Measurements from ENCODE around the gene VSIR.
A peak's percentile ranks its signal among the peaks of the same experiment; 100 is the strongest.

The VSIR gene

GRCh38 chr10:71751515-71752224 lies 21.6 kb downstream of the VSIR start:
- DNase-seq (ENCODE audit: insufficient read length, low spot score) = no peak
- FAIRE-seq = no peak
- no peak for TF ChIP-seq SPI1 (IDR thresholded peaks at IDR 0.05; ENCODE audit: low read depth, low read length)
- no peak for TF ChIP-seq POLR2AphosphoS5 (IDR thresholded peaks at IDR 0.05; ENCODE audit: low read depth, low read length)
- no peak for TF ChIP-seq TAF1 (IDR thresholded peaks at IDR 0.05; ENCODE audit: low read depth, low read length)
- TF ChIP-seq POLR2A (IDR thresholded peaks at IDR 0.05; ENCODE audit: low read depth, low read length) = no peak
- TF ChIP-seq POU2F2 (IDR thresholded peaks at IDR 0.05; ENCODE audit: low read depth, low read length) = no peak
- TF ChIP-seq PAX5 (IDR thresholded peaks at IDR 0.05; ENCODE audit: insufficient read depth, low read length, severe bottlenecking) = no peak

DNA sequence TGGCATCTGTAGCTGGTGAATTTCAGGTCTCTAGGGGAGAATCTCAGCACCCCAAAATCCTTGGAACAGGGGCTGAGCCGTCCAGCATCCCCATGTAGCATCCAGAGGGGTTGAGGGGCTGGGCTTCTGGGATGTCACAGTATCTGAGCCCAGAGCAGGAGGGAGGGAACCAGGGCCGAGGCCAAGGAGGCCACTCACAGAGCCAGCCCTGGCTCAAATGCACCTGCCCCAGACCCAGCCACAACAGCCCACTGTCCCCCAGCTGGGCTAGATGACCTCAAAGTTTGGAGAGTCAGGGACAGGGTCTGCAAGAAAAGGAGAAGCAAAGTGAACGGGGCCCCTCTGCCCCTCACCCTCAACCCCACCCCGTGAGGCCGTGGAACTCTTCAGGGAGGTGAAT lies 22.3 kb downstream of the VSIR start:
- FAIRE-seq = no peak
- DNase-seq (ENCODE audit: insufficient read length, low spot score) = no peak
- TF ChIP-seq POLR2AphosphoS5 (IDR thresholded peaks at IDR 0.05; ENCODE audit: low read depth, low read length) (no peak), PAX5 (IDR thresholded peaks at IDR 0.05; ENCODE audit: insufficient read depth, low read length, severe bottlenecking) (no peak), POU2F2 (IDR thresholded peaks at IDR 0.05; ENCODE audit: low read depth, low read length) (no peak), SPI1 (IDR thresholded peaks at IDR 0.05; ENCODE audit: low read depth, low read length) (no peak), POLR2A (IDR thresholded peaks at IDR 0.05; ENCODE audit: low read depth, low read length) (no peak), TAF1 (IDR thresholded peaks at IDR 0.05; ENCODE audit: low read depth, low read length) (no peak)

- no peak for TF ChIP-seq POLR2A (IDR thresholded peaks at IDR 0.05; ENCODE audit: low read depth, low read length)
- peak; percentile 39; the same call in 1 of the 2 replicates for TF ChIP-seq SPI1 (IDR thresholded peaks at IDR 0.05; ENCODE audit: low read depth, low read length)
- DNase-seq (ENCODE audit: insufficient read length, low spot score) (no peak), FAIRE-seq (no peak)
Measured at GRCh38 chr10:71750124-71750841, 23.0 kb downstream of the VSIR start.

DNA sequence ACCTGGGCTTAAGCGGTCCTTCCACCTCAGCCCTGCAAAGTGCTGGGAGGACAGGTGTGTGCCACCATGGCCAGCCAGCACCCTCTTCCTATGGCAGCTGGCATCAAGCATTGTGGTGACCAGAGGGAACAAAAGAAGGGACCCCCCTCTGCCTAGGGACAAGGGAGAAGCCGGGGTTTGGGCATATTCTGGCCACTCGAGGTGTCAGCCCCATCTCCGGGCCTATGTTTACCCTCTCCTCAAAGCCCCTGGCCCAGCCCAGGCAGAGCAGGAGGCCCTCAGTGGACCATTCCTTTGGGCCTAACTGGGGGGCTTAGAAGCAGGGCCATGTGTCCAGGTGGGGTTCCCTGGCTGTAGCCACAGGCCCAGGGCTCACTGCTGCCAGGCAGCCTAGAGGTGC lies 23.9 kb downstream of the VSIR start:
- no peak for DNase-seq (ENCODE audit: insufficient read length, low spot score)
- no peak for FAIRE-seq
- TF ChIP-seq POLR2A (IDR thresholded peaks at IDR 0.05; ENCODE audit: low read depth, low read length) (no peak), TAF1 (IDR thresholded peaks at IDR 0.05; ENCODE audit: low read depth, low read length) (no peak), PAX5 (IDR thresholded peaks at IDR 0.05; ENCODE audit: insufficient read depth, low read length, severe bottlenecking) (no peak), POLR2AphosphoS5 (IDR thresholded peaks at IDR 0.05; ENCODE audit: low read depth, low read length) (no peak), SPI1 (IDR thresholded peaks at IDR 0.05; ENCODE audit: low read depth, low read length) (no peak), POU2F2 (IDR thresholded peaks at IDR 0.05; ENCODE audit: low read depth, low read length) (no peak)

DNA sequence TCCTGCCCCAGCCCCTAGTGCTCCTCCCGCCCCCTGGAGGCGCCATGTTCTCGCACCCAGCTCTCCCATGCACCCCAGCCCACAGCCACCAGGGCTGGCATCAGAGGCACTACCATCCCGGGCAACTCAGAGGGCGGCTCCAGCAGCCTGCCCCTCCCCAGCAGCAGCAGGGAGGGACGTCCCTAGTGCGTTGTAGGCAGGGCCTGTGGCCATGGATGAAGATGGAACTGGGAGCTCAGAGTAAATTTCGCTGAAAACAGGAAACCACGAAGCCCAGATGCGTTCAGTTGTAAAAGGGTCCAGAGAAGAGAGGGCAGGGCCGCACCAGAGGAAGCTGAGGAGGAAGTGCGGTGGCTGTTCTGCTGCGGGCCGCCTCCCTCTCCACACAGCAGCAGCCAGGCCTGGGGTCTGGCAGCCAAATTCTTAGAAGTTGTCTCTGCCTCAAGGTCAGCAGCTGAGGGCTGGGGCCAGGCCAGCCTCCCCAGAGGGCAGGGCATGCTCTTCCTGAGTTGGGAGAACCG lies 24.6 kb downstream of the VSIR start:
- FAIRE-seq = peak; percentile 69

GRCh38 chr10:71747551-71748523 lies 25.5 kb downstream of the VSIR start:
- TF ChIP-seq SPI1 (IDR thresholded peaks at IDR 0.05; ENCODE audit: low read depth, low read length) (peak; percentile 95), PAX5 (IDR thresholded peaks at IDR 0.05; ENCODE audit: insufficient read depth, low read length, severe bottlenecking) (no peak)
- peak; percentile 78 for FAIRE-seq
- no peak for DNase-seq (ENCODE audit: insufficient read length, low spot score)

More for the DNA sequence above, 24.6 kb downstream of the VSIR start:
- TF ChIP-seq POU2F2 (IDR thresholded peaks at IDR 0.05; ENCODE audit: low read depth, low read length) (no peak), SPI1 (IDR thresholded peaks at IDR 0.05; ENCODE audit: low read depth, low read length) (peak; percentile 81), TAF1 (IDR thresholded peaks at IDR 0.05; ENCODE audit: low read depth, low read length) (no peak), POLR2AphosphoS5 (IDR thresholded peaks at IDR 0.05; ENCODE audit: low read depth, low read length) (no peak), POLR2A (IDR thresholded peaks at IDR 0.05; ENCODE audit: low read depth, low read length) (no peak)
- peak; percentile 72 for DNase-seq (ENCODE audit: insufficient read length, low spot score)

GRCh38 chr10:71747039-71747531 lies 26.2 kb downstream of the VSIR start:
- no peak for DNase-seq (ENCODE audit: insufficient read length, low spot score)
- TF ChIP-seq POLR2AphosphoS5 (IDR thresholded peaks at IDR 0.05; ENCODE audit: low read depth, low read length) (no peak), SPI1 (IDR thresholded peaks at IDR 0.05; ENCODE audit: low read depth, low read length) (no peak), PAX5 (IDR thresholded peaks at IDR 0.05; ENCODE audit: insufficient read depth, low read length, severe bottlenecking) (no peak), POU2F2 (IDR thresholded peaks at IDR 0.05; ENCODE audit: low read depth, low read length) (no peak), TAF1 (IDR thresholded peaks at IDR 0.05; ENCODE audit: low read depth, low read length) (no peak), POLR2A (IDR thresholded peaks at IDR 0.05; ENCODE audit: low read depth, low read length) (no peak)
- no peak for FAIRE-seq

DNA sequence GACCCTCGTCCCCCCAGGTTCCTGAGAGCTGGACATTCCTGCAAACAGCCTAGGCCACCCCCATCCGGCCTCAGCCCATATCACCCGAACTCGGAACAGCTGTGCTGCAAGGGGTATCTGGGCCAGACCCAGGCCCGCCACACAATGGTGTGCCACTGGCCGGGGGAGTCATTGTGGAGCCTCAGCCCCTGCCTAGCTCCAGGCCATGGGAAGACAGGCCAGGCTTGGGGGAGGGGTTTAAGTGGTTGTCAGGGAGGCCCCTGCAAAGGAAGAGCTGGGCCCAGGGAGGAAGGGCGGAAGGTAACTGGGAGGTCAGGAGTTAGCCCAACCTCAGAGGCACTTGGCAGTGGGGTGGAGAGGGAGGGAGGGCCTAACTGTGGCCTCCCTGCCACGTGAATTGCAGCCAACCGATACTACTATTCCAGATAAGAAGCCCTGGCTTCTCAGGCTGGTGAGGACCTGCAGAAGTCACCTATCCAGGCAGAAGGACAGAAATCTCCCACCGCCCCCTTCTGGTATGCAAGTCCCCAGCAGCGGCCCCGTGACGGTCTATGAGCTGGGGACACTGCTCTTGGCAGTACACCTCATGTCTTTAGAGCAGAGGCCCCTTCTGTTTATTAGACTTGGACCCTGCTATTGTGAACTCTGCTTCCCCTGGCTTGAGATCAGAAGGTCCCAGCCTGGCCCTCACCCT lies 26.8 kb downstream of the VSIR start:
- no peak for DNase-seq (ENCODE audit: insufficient read length, low spot score)

More for the DNA sequence above, 26.8 kb downstream of the VSIR start:
- no peak for TF ChIP-seq POLR2A (IDR thresholded peaks at IDR 0.05; ENCODE audit: low read depth, low read length)
- TF ChIP-seq SPI1 (IDR thresholded peaks at IDR 0.05; ENCODE audit: low read depth, low read length) = no peak
- no peak for TF ChIP-seq POLR2AphosphoS5 (IDR thresholded peaks at IDR 0.05; ENCODE audit: low read depth, low read length)
- TF ChIP-seq TAF1 (IDR thresholded peaks at IDR 0.05; ENCODE audit: low read depth, low read length) = no peak
- no peak for TF ChIP-seq PAX5 (IDR thresholded peaks at IDR 0.05; ENCODE audit: insufficient read depth, low read length, severe bottlenecking)
- no peak for TF ChIP-seq POU2F2 (IDR thresholded peaks at IDR 0.05; ENCODE audit: low read depth, low read length)
- no peak for FAIRE-seq
